Measurements from ENCODE around the gene PRSS33.

Gene PRSS33

GRCh38 chr16:2748757-2749455 lies 38.5 kb downstream of the PRSS33 start:
- Histone ChIP-seq H2AFZ (no peak overlapping the region), H3K4me2 (ENCODE audit: low read length) (no peak overlapping the region), H3K36me3 (ENCODE audit: control insufficient read depth, insufficient read depth, low read length) (no peaks in the 10 kb centered on the region), H3K9me3 (ENCODE audit: control insufficient read depth, low read length) (no peaks in the 10 kb centered on the region), H3K27me3 (ENCODE audit: control insufficient read depth, insufficient read depth, low read length) (no peaks in the 10 kb centered on the region), H3K4me1 (peaks cover 5% of the 10 kb centered on the region), H3K27ac (no peak overlapping the region), H3K4me3 (ENCODE audit: low read depth, low read length) (no peak overlapping the region), H3K9ac (no peak overlapping the region), H3K79me2 (peaks cover 10% of the 10 kb centered on the region)
- no peak for TF ChIP-seq CTCF (IDR thresholded peaks at IDR 0.05)

DNA sequence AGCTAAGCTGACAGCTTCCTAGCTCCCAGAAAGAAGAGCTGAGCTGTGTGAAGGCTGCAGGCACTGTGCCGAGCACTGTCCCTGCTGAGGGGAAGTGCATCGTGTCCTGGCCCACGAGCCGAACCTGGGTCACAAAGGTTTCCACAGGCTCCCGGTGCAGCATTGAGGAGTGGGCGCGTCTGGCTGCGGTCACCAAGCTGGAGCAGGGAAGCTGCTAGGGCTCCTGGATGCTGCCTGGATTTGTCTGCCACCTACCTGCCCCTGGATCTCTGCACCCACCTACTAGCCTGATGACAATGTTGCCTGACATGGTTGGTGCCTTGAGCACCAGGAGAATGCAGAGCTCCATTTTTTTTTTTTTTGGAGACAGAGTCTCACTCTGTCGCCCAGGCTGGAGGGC lies 41.4 kb downstream of the PRSS33 start:
- Histone ChIP-seq H3K79me2 (no peaks in the 10 kb centered on the region), H2AFZ (no peak overlapping the region), H3K9me3 (ENCODE audit: control insufficient read depth, low read length) (no peaks in the 10 kb centered on the region), H3K27ac (no peak overlapping the region), H3K9ac (no peak overlapping the region), H3K4me1 (no peaks in the 10 kb centered on the region), H3K4me3 (ENCODE audit: low read depth, low read length) (no peak overlapping the region), H3K4me2 (ENCODE audit: low read length) (no peak overlapping the region), H3K36me3 (ENCODE audit: control insufficient read depth, insufficient read depth, low read length) (no peaks in the 10 kb centered on the region), H3K27me3 (ENCODE audit: control insufficient read depth, insufficient read depth, low read length) (no peaks in the 10 kb centered on the region)
- no peak for TF ChIP-seq CTCF (IDR thresholded peaks at IDR 0.05)

DNA sequence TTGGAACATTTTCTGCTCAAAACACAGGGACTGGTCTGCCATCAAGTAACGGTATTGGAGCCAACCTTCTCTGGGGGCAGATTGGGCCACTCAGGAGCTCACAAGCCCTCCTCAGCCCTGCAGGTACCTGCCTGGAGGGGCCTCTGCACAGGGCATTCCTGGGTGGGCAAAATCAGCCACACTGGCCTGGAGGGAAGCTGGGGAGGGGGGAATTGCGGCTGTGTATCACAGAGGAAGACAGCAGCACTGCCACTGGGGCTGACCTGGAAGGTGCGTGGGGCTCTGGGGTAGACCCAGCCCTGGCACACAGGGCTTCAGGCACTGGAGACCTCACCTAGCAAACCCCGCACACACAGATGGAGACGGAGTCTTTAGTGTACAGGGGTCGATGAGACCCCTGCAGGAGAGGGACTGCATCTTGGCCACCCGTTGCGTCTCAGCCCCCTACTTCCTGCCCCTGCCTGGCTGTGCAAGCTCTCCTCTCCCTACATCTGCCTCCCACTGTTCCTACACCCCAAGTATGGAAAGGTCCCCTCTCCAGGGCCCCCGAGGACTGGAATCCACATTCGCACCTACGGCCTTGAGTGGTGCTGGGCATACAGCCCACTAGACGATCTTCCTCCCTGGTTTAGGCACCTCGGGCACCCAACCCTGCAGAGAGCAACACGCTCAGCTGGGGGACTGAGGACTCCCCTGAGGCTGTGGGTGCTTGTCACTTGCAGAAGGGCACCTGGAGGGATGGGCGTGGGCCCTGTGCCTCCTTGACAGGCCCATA lies 42.1 kb downstream of the PRSS33 start:
- Histone ChIP-seq H3K79me2 (no peaks in the 10 kb centered on the region), H3K4me1 (no peaks in the 10 kb centered on the region), H3K9me3 (ENCODE audit: control insufficient read depth, low read length) (no peaks in the 10 kb centered on the region), H3K36me3 (ENCODE audit: control insufficient read depth, insufficient read depth, low read length) (no peaks in the 10 kb centered on the region), H3K9ac (no peak overlapping the region), H3K27me3 (ENCODE audit: control insufficient read depth, insufficient read depth, low read length) (no peaks in the 10 kb centered on the region), H3K4me3 (ENCODE audit: low read depth, low read length) (no peak overlapping the region), H2AFZ (no peak overlapping the region), H3K4me2 (ENCODE audit: low read length) (no peak overlapping the region), H3K27ac (no peak overlapping the region)
- TF ChIP-seq CTCF (IDR thresholded peaks at IDR 0.05): no peak

DNA sequence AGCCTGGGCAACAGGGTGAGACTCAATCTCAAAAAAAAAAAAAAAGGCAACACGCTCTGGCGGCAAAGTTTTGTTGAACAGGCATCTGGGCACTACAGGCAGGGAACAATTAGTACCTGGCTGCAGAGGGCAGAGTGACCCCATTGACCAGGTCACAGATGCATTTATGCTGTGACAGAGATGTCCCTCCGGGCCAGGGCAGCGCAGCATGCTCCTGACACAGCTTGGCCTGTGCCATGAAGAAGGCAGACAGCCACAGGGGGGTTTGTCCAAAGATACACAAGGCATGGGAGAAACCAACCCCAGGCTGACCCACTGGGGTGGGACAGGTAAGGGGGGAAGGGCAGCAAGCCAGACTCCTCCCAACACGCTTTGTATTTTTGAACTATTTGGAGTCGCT lies 42.6 kb downstream of the PRSS33 start:
- Histone ChIP-seq H3K79me2 (no peaks in the 10 kb centered on the region), H3K4me3 (ENCODE audit: low read depth, low read length) (no peak overlapping the region), H3K36me3 (ENCODE audit: control insufficient read depth, insufficient read depth, low read length) (no peaks in the 10 kb centered on the region), H2AFZ (no peak overlapping the region), H3K27ac (no peak overlapping the region), H3K9me3 (ENCODE audit: control insufficient read depth, low read length) (no peaks in the 10 kb centered on the region), H3K4me2 (ENCODE audit: low read length) (no peak overlapping the region), H3K27me3 (ENCODE audit: control insufficient read depth, insufficient read depth, low read length) (no peaks in the 10 kb centered on the region), H3K9ac (no peak overlapping the region), H3K4me1 (no peaks in the 10 kb centered on the region)
- TF ChIP-seq CTCF (IDR thresholded peaks at IDR 0.05): no peak

All from parathyroid adenoma (tissue), 2 donors.